Measurements from ENCODE around the gene RPS6KB2.

DNA sequence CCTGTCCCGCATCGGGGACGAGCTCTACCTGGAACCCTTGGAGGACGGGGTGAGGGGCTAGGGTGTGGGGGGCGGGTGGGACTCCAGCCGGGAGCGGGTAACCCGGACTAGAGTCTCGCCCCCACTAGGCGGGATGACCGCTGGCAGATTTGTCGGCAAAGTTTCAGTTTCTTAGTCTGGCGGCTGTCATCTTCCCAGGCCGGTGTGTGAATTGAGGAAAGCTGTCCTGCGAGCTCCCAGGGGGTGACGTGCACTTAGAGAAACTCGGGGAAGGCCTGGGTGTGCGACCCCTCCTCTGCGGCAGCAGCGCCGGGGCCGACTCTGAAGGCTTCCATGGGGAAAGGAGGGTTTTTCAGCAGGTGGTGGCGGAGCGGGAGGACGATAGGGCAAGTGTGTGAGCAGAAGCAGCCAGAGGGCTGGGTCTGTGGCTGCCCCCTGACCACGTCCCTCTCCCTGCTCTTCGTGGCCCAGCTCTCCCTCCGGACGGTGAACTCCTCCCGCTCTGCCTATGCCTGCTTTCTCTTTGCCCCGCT, 36.0 kb upstream of the RPS6KB2 start:
- TF ChIP-seq, protein P1, sequence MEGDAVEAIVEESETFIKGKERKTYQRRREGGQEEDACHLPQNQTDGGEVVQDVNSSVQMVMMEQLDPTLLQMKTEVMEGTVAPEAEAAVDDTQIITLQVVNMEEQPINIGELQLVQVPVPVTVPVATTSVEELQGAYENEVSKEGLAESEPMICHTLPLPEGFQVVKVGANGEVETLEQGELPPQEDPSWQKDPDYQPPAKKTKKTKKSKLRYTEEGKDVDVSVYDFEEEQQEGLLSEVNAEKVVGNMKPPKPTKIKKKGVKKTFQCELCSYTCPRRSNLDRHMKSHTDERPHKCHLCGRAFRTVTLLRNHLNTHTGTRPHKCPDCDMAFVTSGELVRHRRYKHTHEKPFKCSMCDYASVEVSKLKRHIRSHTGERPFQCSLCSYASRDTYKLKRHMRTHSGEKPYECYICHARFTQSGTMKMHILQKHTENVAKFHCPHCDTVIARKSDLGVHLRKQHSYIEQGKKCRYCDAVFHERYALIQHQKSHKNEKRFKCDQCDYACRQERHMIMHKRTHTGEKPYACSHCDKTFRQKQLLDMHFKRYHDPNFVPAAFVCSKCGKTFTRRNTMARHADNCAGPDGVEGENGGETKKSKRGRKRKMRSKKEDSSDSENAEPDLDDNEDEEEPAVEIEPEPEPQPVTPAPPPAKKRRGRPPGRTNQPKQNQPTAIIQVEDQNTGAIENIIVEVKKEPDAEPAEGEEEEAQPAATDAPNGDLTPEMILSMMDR (IDR thresholded peaks at IDR 0.05), result no peak
- TF ChIP-seq POLR2A (IDR thresholded peaks at IDR 0.05), result no peak
